Measurements from ENCODE around the gene LILRB5. TPM values are rescaled to one million over a fixed set of nuclear protein-coding genes. Genes with fewer than 3 reads are reported as not detected.
A peak's percentile ranks its signal among the peaks of the same experiment; 100 is the strongest.
"Not testable (repeated sequence)": the region's sequence is repeated elsewhere in the genome, so short reads cannot be mapped to it uniquely, and the experiment has no call there.

The LILRB5 gene
- total RNA-seq, 1 donor from 2014 or later: 5.3 TPM

GRCh38 chr19:54275951-54276350 lies 18.9 kb upstream of the LILRB5 start:
- DNase-seq (ENCODE audit: low spot score): no peak

GRCh38 chr19:54274516-54274915 lies 17.4 kb upstream of the LILRB5 start:
- not testable (repeated sequence) for DNase-seq (ENCODE audit: low spot score)

GRCh38 chr19:54273821-54274220 lies 16.7 kb upstream of the LILRB5 start:
- no peak for DNase-seq (ENCODE audit: low spot score)

GRCh38 chr19:54272181-54272580 lies 15.1 kb upstream of the LILRB5 start:
- DNase-seq (ENCODE audit: low spot score): not testable (repeated sequence)

- DNase-seq (ENCODE audit: low spot score): not testable (repeated sequence)
These were observed 14.5 kb upstream of the LILRB5 start for GRCh38 chr19:54271587-54271986.

GRCh38 chr19:54271106-54271505 lies 14.0 kb upstream of the LILRB5 start:
- no peak for DNase-seq (ENCODE audit: low spot score)

- no peak for DNase-seq (ENCODE audit: low spot score)
These were observed 11.9 kb upstream of the LILRB5 start for GRCh38 chr19:54268936-54269335.

- peak; percentile 61 for DNase-seq (ENCODE audit: low spot score)
These were observed 9.1 kb upstream of the LILRB5 start for GRCh38 chr19:54266133-54266532.

GRCh38 chr19:54262470-54262869 lies 5.4 kb upstream of the LILRB5 start:
- no peak for DNase-seq (ENCODE audit: low spot score)

- peak; percentile 10 for DNase-seq (ENCODE audit: low spot score)
These were observed 5.0 kb upstream of the LILRB5 start for GRCh38 chr19:54262066-54262465.

- peak; percentile 36 for DNase-seq (ENCODE audit: low spot score)
These were observed 590 bp downstream of the LILRB5 start for GRCh38 chr19:54256250-54257115.

- DNase-seq (ENCODE audit: low spot score): peak; percentile 33
These were observed 1.8 kb downstream of the LILRB5 start for GRCh38 chr19:54255105-54255775.

- peak; percentile 37 for DNase-seq (ENCODE audit: low spot score)
These were observed 2.7 kb downstream of the LILRB5 start for GRCh38 chr19:54254195-54254906.

GRCh38 chr19:54253331-54254194 lies 3.5 kb downstream of the LILRB5 start:
- DNase-seq (ENCODE audit: low spot score): peak; percentile 35

GRCh38 chr19:54252845-54253244 lies 4.2 kb downstream of the LILRB5 start:
- peak; percentile 29 for DNase-seq (ENCODE audit: low spot score)

- peak; percentile 32 for DNase-seq (ENCODE audit: low spot score)
These were observed 4.8 kb downstream of the LILRB5 start for GRCh38 chr19:54252243-54252642.

GRCh38 chr19:54248016-54248601 lies 9.0 kb downstream of the LILRB5 start:
- DNase-seq (ENCODE audit: low spot score): peak; percentile 47

- peak; percentile 31 for DNase-seq (ENCODE audit: low spot score)
These were observed 9.8 kb downstream of the LILRB5 start for GRCh38 chr19:54247106-54247930.

- DNase-seq (ENCODE audit: low spot score): peak; percentile 18
These were observed 11.1 kb downstream of the LILRB5 start for GRCh38 chr19:54245936-54246335.

- DNase-seq (ENCODE audit: low spot score): not testable (repeated sequence)
These were observed 13.3 kb downstream of the LILRB5 start for GRCh38 chr19:54243809-54244208.
